T-helper 2 cell treated with Interferon-gamma antibody and Interleukin-4, amounts not matched to agents 5 μg/mL and 100 μg/mL, for 36 hours (primary cell): ENCODE data around the gene CPA4.

Experiments used
- DNase-seq: peaks from one replicate; pipeline ENCODE4 v3.0.0; 2021; ENCODE audit warnings: low spot score
- H3K27ac Mint-ChIP-seq: one replicate; pipeline ENCODE4 v1.8.0; 2021; ENCODE audit warnings: mild to moderate bottlenecking, mixed read lengths
- H3K27me3 Mint-ChIP-seq: one replicate; pipeline ENCODE4 v1.8.0; 2021; ENCODE audit warnings: low read depth, mixed read lengths
- H3K36me3 Mint-ChIP-seq: one replicate; pipeline ENCODE4 v1.8.0; 2021; ENCODE audit warnings: low read depth, mixed read lengths
- H3K4me1 Mint-ChIP-seq: one replicate; pipeline ENCODE4 v1.8.0; 2021; ENCODE audit warnings: low read depth, mixed read lengths
- H3K4me3 Mint-ChIP-seq: one replicate; pipeline ENCODE4 v1.8.0; 2022; ENCODE audit warnings: mild to moderate bottlenecking, moderate library complexity, mixed read lengths
- H3K9me3 Mint-ChIP-seq: one replicate; pipeline ENCODE4 v1.8.0; 2021; ENCODE audit warnings: mixed read lengths

The CPA4 gene

GRCh38 chr7:130350945-130351790 is 58.2 kb downstream of the CPA4 start:
- no peaks in the 10 kb centered on the region for H3K27me3 Mint-ChIP-seq
- no peaks in the 10 kb centered on the region for H3K9me3 Mint-ChIP-seq
- no peak overlapping the region for H3K4me3 Mint-ChIP-seq
- H3K36me3 Mint-ChIP-seq = no peaks in the 10 kb centered on the region
- peaks cover 2% of the 10 kb centered on the region for H3K4me1 Mint-ChIP-seq
- DNase-seq = no peak
- H3K27ac Mint-ChIP-seq = no peak overlapping the region

DNA sequence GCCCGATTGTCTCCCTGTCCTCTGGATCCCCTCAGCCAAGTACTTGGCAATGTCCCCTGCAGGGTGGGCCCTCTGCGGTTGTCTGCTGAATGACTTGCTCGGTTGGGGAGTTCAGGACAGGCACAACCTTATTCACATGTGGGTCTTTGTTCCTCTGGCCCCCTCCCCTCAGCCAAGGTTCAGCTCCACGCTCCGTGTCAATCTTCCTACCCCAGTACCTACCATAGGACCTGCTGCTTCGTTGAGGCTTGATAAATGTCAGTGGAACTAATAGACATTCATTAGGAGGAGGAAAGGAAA is 58.8 kb downstream of the CPA4 start:
- Mint-ChIP-seq H3K4me1 (peaks cover 2% of the 10 kb centered on the region), H3K4me3 (no peak overlapping the region), H3K36me3 (no peaks in the 10 kb centered on the region), H3K27ac (no peak overlapping the region), H3K27me3 (no peaks in the 10 kb centered on the region), H3K9me3 (no peaks in the 10 kb centered on the region)
- DNase-seq = no peak

DNA sequence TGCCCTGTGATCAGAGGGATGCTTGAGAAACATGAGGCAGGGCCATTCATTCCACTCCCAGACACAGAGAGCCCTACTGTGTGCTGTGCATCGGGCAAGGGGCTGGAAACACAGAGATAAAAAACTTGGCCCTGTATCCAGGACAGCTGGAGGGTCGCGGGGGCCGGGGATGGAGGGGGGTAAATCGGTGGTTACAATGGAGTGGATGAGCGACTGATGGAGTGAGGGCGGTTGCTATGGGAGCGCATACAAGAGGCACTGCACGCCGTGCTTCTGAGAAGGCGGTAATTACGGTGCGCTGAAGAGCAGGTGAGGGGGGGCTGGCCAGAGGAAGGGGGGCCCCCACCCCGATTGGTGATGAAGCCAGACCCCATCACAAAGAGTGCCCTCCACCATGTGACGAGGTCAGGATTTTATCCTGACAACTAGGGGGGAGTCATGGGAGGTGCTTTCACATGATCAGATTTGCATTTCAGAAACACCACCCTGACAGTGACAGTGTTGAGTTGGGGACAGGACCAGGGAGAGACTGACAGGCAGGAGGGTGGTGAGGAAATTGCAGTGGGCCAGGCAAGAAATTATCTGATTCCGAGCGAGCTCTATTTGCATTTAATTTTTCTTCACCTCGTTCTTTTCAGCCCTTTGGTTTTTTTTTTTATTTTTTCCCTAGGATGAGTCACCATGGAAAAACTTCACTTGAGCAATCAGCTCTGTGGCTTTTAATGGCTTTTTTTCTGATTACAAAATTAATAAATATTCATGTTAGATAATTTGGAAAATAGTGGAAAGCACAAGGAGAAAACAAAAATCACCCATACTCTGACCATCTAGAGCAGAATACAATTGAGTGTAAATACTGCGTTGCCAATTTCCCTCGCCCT is 59.5 kb downstream of the CPA4 start:
- Mint-ChIP-seq H3K27ac (no peak overlapping the region), H3K4me3 (no peak overlapping the region), H3K36me3 (no peaks in the 10 kb centered on the region), H3K27me3 (no peaks in the 10 kb centered on the region), H3K4me1 (peaks cover 2% of the 10 kb centered on the region), H3K9me3 (no peaks in the 10 kb centered on the region)
- no peak for DNase-seq

DNA sequence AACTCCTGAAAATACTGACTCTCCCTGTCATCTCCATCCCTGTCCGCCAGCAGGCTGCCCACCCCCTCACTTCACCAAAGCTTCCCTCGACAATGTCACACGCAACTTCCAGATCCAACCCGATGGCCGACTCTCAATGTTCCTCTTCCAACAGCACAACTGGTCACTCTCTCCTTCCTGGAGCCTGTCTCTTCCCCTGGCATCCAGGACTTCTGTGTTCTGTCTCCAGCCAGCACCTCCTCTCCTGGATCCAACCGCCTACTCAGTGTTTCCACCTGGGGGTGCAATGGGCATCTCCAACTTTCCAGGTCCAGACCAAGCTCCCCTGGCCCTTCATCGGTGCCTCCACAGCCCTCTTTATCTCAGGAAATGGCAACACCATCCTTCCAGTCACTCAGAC is 60.2 kb downstream of the CPA4 start:
- H3K9me3 Mint-ChIP-seq = no peaks in the 10 kb centered on the region
- H3K4me3 Mint-ChIP-seq = no peak overlapping the region
- H3K4me1 Mint-ChIP-seq = peaks cover 2% of the 10 kb centered on the region
- no peaks in the 10 kb centered on the region for H3K36me3 Mint-ChIP-seq
- H3K27ac Mint-ChIP-seq = no peak overlapping the region
- DNase-seq = no peak
- H3K27me3 Mint-ChIP-seq = no peaks in the 10 kb centered on the region

DNA sequence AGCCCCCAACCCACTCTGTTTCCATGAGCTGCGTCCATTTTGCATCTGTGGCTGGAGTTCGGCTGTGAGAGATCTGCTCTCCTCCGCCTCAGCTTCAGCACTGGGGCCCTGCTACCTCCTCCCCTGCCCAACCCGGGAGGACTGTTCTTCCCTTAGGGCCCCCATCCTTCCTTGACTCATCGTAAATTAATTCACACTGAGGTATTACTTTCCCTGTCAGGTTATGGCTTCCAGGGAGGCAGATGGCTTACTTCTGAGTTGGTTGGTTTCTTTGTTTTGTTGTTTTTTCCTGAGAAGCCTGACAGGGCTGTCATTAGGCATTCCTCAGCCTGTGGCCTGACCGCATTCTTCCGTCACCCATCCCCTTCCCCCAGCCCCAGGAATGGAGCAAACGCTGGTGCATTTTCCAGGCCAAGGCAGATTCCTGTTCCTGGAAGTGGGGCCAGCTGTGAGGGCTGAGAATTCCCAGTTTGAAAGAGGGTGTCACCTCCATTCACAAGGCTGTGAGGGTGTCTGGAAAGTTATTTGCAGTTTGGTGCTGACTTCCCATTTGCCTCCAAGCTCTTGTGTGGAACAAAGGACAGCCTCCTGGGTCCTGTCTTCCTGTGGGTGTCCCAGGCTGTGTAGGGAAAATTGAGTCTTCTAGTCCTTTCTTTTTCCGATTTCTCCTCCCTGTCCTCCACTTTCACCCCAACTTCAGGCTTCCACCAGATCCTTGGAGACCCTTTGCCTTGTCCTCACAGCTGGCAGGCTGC is 63.3 kb downstream of the CPA4 start:
- no peak for DNase-seq
- no peak overlapping the region for H3K4me3 Mint-ChIP-seq
- H3K27me3 Mint-ChIP-seq = no peaks in the 10 kb centered on the region
- peaks cover 2% of the 10 kb centered on the region for H3K4me1 Mint-ChIP-seq
- H3K27ac Mint-ChIP-seq = no peak overlapping the region
- H3K36me3 Mint-ChIP-seq = peaks cover 1% of the 10 kb centered on the region
- peaks cover 21% of the 10 kb centered on the region for H3K9me3 Mint-ChIP-seq

DNA sequence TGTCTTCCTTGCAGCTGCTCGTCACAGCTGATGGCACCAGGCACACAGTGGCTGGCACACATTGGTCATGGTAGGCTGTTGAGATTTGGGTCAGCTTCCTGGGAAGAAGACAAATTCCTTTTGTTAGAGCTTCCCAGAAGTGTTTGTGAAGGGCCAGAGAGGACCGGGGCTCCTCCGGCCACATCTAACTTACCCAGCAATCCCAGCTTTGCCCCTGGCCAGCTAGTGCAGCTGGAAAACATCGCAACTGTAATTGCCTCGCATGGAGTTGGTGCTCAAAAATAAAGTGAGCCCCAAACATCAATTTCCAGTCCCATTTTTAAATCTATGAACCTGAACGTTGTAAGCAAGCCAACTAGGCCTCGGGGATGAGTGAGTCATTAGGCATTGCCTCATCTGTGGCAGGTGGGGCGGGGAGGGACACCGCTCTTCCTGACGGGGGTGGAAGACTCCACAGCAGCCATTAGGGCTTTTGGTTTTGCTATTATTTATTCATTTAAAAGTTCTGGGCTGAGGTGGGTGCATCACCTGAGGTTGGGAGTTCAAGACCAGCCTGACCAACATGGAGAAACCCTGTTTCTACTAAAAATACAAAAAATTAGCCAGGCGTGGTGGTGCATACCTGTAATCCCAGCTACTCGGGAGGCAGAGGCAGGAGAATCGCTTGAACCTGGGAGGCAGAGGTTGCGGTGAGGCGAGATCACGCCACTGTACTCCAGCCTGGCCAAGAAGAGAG is 64.1 kb downstream of the CPA4 start:
- H3K27ac Mint-ChIP-seq = no peak overlapping the region
- peaks cover 1% of the 10 kb centered on the region for H3K36me3 Mint-ChIP-seq
- H3K27me3 Mint-ChIP-seq = no peaks in the 10 kb centered on the region
- no peak overlapping the region for H3K4me3 Mint-ChIP-seq
- no peaks in the 10 kb centered on the region for H3K4me1 Mint-ChIP-seq
- DNase-seq = no peak
- peaks cover 22% of the 10 kb centered on the region for H3K9me3 Mint-ChIP-seq

DNA sequence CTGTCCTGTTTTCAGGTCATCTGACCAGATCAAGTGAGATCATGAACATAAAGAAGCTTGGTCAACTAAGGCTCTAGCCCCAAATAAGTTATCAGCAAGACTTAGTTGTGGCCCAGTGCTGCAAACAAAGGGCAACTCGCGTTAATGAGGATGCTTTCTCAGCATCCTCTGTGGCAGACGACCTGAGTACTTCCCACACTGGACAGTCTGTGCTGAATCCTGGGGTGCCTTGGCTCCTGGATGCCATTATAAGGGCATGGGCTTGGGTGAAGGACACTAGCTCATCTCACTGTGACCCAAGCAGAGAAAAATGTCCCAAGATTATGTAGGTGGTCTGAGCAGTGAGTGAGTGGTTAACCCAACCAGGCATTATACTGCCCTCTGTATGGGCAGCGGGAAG is 65.5 kb downstream of the CPA4 start:
- H3K4me3 Mint-ChIP-seq = no peak overlapping the region
- no peak for DNase-seq
- no peak overlapping the region for H3K27ac Mint-ChIP-seq
- H3K4me1 Mint-ChIP-seq = peaks cover 2% of the 10 kb centered on the region
- H3K9me3 Mint-ChIP-seq = peaks cover 22% of the 10 kb centered on the region
- H3K27me3 Mint-ChIP-seq = no peaks in the 10 kb centered on the region
- H3K36me3 Mint-ChIP-seq = peaks cover 1% of the 10 kb centered on the region

GRCh38 chr7:130359276-130359857 is 66.4 kb downstream of the CPA4 start:
- Mint-ChIP-seq H3K27ac (no peak overlapping the region), H3K9me3 (peaks cover 22% of the 10 kb centered on the region)
- no peak for DNase-seq

DNA sequence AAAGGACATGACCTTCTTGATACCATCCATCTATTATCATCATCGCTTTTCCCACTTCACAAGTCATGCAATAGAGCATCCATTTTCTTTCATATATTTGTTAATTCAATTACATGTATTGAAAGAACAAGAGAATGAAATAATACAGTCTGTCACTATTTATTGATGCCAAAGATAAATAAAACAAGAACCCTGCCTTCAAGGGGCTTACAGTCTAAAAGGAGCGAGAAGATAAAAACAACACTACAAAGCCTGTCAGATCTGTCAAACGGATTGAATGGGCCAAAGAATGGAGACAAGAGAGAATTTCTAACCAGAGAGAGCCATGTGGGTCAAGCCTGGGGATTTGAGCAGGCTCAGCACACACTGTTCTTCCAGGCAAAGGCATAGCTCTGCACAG is 67.6 kb downstream of the CPA4 start:
- H3K36me3 Mint-ChIP-seq = peaks cover 1% of the 10 kb centered on the region
- no peak for DNase-seq
- H3K4me3 Mint-ChIP-seq = no peak overlapping the region
- no peak overlapping the region for H3K27ac Mint-ChIP-seq
- H3K4me1 Mint-ChIP-seq = peaks cover 3% of the 10 kb centered on the region
- H3K9me3 Mint-ChIP-seq = peaks cover 22% of the 10 kb centered on the region
- no peaks in the 10 kb centered on the region for H3K27me3 Mint-ChIP-seq

More at GRCh38 chr7:130359276-130359857, 66.4 kb downstream of the CPA4 start:
- peaks cover 3% of the 10 kb centered on the region for H3K4me1 Mint-ChIP-seq
- no peak overlapping the region for H3K4me3 Mint-ChIP-seq
- no peaks in the 10 kb centered on the region for H3K27me3 Mint-ChIP-seq
- H3K36me3 Mint-ChIP-seq = peaks cover 1% of the 10 kb centered on the region

GRCh38 chr7:130361681-130362080 is 68.7 kb downstream of the CPA4 start:
- Mint-ChIP-seq H3K27me3 (no peaks in the 10 kb centered on the region), H3K4me1 (peaks cover 3% of the 10 kb centered on the region), H3K4me3 (no peak overlapping the region), H3K27ac (no peak overlapping the region), H3K9me3 (peaks cover 22% of the 10 kb centered on the region), H3K36me3 (peaks cover 1% of the 10 kb centered on the region)
- no peak for DNase-seq

DNA sequence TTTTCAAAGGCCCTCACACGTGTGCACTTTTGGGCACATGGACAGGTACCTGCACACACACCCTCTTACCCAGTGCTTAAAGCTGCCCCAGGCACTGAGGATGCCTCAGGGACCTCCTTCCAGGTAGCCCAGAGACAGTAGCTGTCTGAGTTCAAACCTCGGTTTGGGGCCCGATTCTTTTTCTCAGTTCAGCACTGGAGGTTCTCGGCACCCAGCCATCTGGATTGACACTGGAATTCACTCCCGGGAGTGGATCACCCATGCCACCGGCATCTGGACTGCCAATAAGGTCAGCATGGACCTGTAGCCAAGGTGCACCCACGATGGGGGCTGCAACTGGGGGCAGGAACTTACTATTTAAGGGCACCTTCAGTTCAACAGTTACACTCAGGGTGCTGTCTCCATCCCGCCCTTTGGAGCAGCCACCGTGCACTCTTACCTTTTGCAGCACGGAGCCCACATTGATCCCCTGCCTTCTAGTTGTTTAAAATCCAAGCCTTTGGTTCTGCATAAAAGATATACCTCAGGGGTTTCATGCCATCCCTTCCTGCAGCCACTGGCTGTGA is 69.4 kb downstream of the CPA4 start:
- Mint-ChIP-seq H3K4me3 (no peak overlapping the region), H3K4me1 (peaks cover 8% of the 10 kb centered on the region)

DNA sequence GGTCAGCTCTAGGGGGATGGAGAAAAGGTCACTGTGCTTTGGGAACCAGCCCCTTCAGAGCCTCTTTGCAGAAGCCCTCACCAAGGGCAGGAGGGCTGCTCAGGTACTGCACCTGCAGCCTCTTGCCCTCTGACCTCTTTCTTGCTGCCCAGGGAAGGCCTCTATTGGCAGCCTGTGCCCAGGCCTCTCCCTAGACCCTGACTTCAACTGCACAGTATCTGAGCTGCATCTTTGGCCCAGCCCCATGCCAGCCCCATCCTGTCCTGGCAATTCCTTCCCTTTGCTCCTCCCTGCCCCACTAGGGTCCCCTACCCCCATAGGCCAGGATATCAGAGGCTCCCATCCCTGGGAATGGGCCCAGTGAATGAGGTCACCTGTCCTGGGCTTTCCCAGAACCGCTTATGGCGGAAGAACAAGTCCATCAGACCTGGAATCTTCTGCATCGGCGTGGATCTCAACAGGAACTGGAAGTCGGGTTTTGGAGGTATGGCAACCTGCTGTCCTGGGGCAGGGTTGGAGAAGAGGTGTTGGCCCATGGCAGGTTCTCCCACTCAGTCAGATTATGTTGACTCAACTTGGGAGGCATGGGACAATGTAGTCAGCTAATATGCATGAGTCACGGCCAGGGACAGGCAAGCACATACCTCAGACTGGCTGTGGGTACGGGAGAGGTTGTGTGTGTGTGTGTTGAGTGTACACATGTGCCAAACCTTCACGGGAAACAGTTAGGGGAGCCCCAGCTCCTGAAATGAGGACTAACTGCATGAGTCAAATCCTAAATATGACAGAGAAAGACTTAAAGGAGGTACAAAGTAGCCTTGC is 70.3 kb downstream of the CPA4 start:
- no peaks in the 10 kb centered on the region for H3K27me3 Mint-ChIP-seq
- H3K4me1 Mint-ChIP-seq = peaks cover 9% of the 10 kb centered on the region
- peaks cover 22% of the 10 kb centered on the region for H3K9me3 Mint-ChIP-seq
- peak; percentile 70 for DNase-seq
- H3K4me3 Mint-ChIP-seq = no peak overlapping the region
- H3K27ac Mint-ChIP-seq = no peak overlapping the region
- H3K36me3 Mint-ChIP-seq = peaks cover 1% of the 10 kb centered on the region

More for the DNA sequence above, 69.4 kb downstream of the CPA4 start:
- peaks cover 22% of the 10 kb centered on the region for H3K9me3 Mint-ChIP-seq
- peaks cover 1% of the 10 kb centered on the region for H3K36me3 Mint-ChIP-seq
- H3K27ac Mint-ChIP-seq = no peak overlapping the region
- no peak for DNase-seq
- no peaks in the 10 kb centered on the region for H3K27me3 Mint-ChIP-seq
